Stomach (tissue), 4 donors: Measurements from ENCODE around the gene LRCH1.

ENCODE experiments used
- EP300 ChIP-seq: sonication (generic); formaldehyde crosslinking; IDR thresholded peaks from one replicate; pipeline ENCODE4 v1.6.1; 2017; ENCODE audit warnings: antibody characterized with exemption
- POLR2A ChIP-seq, 4 donors: fragments of 450-650 bp; IDR thresholded peaks; one replicate each; pipeline ENCODE4 v1.6.1; 2016; ENCODE audit warnings: antibody characterized with exemption in 4 of 4, control low read depth in 2 of 4, mild to moderate bottlenecking in 1 of 4, moderate library complexity in 1 of 4
- TF ChIP-seq, protein P1 (sequence below), 7 experiments: fragments of 450-650 bp in 4 of 7; fragments of 200-600 bp in 3 of 7; sonication (generic) in 3 of 7; IDR thresholded peaks; one replicate each; pipeline ENCODE4 v1.5.1; 2016 to 2019; ENCODE audit warnings: antibody characterized with exemption in 7 of 7, control low read depth in 2 of 7, mild to moderate bottlenecking in 1 of 7

DNA sequence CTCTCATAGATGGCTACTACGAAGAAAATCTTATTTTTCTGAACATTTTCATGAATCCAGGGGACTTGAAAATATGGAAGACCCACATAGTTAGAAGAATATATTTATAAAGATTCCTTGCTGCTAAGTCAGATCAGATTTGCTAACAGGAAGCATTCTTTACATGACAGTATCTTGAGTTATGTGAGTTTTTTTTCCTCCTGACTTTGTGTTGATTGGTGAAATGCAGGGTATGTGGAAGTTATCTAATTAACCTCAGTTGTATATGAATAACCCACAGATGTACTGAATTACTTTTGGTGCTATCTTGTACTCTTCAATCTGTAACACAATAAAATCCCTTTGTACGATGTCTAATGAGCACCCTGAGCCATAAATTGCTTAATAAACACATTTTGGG lies 190.2 kb downstream of the LRCH1 start:
- TF ChIP-seq EP300 (no peak), POLR2A (IDR thresholded peaks at IDR 0.05) (no peak)
- TF ChIP-seq, protein P1, sequence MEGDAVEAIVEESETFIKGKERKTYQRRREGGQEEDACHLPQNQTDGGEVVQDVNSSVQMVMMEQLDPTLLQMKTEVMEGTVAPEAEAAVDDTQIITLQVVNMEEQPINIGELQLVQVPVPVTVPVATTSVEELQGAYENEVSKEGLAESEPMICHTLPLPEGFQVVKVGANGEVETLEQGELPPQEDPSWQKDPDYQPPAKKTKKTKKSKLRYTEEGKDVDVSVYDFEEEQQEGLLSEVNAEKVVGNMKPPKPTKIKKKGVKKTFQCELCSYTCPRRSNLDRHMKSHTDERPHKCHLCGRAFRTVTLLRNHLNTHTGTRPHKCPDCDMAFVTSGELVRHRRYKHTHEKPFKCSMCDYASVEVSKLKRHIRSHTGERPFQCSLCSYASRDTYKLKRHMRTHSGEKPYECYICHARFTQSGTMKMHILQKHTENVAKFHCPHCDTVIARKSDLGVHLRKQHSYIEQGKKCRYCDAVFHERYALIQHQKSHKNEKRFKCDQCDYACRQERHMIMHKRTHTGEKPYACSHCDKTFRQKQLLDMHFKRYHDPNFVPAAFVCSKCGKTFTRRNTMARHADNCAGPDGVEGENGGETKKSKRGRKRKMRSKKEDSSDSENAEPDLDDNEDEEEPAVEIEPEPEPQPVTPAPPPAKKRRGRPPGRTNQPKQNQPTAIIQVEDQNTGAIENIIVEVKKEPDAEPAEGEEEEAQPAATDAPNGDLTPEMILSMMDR (IDR thresholded peaks at IDR 0.05), result no peak
